Upper lobe of left lung (tissue), 6 donors: ENCODE results near the gene TNRC6C. TPM values are rescaled to one million over a fixed set of nuclear protein-coding genes. Genes with fewer than 3 reads are reported as not detected.

Experiments used
- ATAC-seq, 2 donors: fragments of 200-7000 bp; cut with Tn5 transposase; one replicate each; pipeline ENCODE4 v1.9.1; 2022; ENCODE audit warnings: mild to moderate bottlenecking in 2 of 2, moderate library complexity in 2 of 2; ENCODE audit not compliant: low FRiP score in 2 of 2
- DNase-seq, 2 donors: peaks; one replicate each; pipeline ENCODE4 v3.0.0-alpha.2; 2019 to 2020
- H3K27ac ChIP-seq, 4 donors: fragments of 200-600 bp; sonication (generic); one replicate each; pipeline ENCODE4 v1.5.1; 2016 to 2019
- H3K27me3 ChIP-seq, 4 donors: fragments of 200-600 bp; sonication (generic); one replicate each; pipeline ENCODE4 v1.5.1; 2017 to 2019
- H3K36me3 ChIP-seq, 4 donors: fragments of 200-600 bp; sonication (generic); one replicate each; pipeline ENCODE4 v1.5.1; 2016 to 2019
- H3K4me1 ChIP-seq, 4 donors: fragments of 200-600 bp; sonication (generic); one replicate each; pipeline ENCODE4 v1.5.1; 2018 to 2019
- H3K4me3 ChIP-seq, 4 donors: fragments of 200-600 bp; sonication (generic); one replicate each; pipeline ENCODE4 v1.5.1; 2017 to 2019; ENCODE audit warnings: mild to moderate bottlenecking in 2 of 4, moderate library complexity in 1 of 4
- H3K9me3 ChIP-seq, 4 donors: fragments of 200-600 bp; sonication (generic); one replicate each; pipeline ENCODE4 v1.5.1; 2018 to 2019
- EP300 ChIP-seq, 4 donors: sonication (generic); formaldehyde crosslinking; IDR thresholded peaks; one replicate each; pipeline ENCODE4 v1.5.1; 2017; ENCODE audit warnings: antibody characterized with exemption in 4 of 4, control low read depth in 2 of 4
- POLR2A ChIP-seq, 4 donors: fragments of 450-650 bp; IDR thresholded peaks; one replicate each; pipeline ENCODE4 v1.5.1; 2016 to 2017; ENCODE audit warnings: antibody characterized with exemption in 4 of 4, mild to moderate bottlenecking in 2 of 4
- POLR2AphosphoS5 ChIP-seq, 2 donors: sonication (generic); formaldehyde crosslinking; IDR thresholded peaks; one replicate each; pipeline ENCODE4 v1.5.1; 2017; ENCODE audit warnings: antibody characterized with exemption in 2 of 2
- WGBS, 2 donors: methylation state at CpG; one replicate each; pipeline ENCODE4 v1.1.5; 2017 to 2018; 5-methylcytosine and 5-hydroxymethylcytosine counted together
- small RNA-seq, 4 donors: library from RNA; depleted of rRNA; stranded (forward); fragments of <200 nt; gene quantifications; one replicate each; pipeline ENCODE3, GENCODE V24; 2016
- total RNA-seq, 6 donors: library from RNA; depleted of rRNA in 4 of 6; stranded (reverse); fragments of >200 nt in 4 of 6; gene quantifications; one replicate each; pipeline versions ENCODE4 v1.1.0 to v1.2.1, GENCODE V29; 2016 to 2021
- TF ChIP-seq, protein P1 (sequence below), 6 experiments: fragments of 450-650 bp in 4 of 6; fragments of 200-600 bp in 2 of 6; sonication (generic) in 2 of 6; IDR thresholded peaks; one replicate each; pipeline ENCODE4 v1.5.1; 2016 to 2019; ENCODE audit warnings: antibody characterized with exemption in 6 of 6
- donor health status: DM: no; HTN: no; CAD: no; lungs with moderate emphysema.
- donor health status: DM: no; HTN: yes; CAD: no; lungs with severe emphysema.

The TNRC6C gene
- total RNA-seq, 6 donors from 2014 or later: 8.7 to 38.8 (median 14.7) TPM

DNA sequence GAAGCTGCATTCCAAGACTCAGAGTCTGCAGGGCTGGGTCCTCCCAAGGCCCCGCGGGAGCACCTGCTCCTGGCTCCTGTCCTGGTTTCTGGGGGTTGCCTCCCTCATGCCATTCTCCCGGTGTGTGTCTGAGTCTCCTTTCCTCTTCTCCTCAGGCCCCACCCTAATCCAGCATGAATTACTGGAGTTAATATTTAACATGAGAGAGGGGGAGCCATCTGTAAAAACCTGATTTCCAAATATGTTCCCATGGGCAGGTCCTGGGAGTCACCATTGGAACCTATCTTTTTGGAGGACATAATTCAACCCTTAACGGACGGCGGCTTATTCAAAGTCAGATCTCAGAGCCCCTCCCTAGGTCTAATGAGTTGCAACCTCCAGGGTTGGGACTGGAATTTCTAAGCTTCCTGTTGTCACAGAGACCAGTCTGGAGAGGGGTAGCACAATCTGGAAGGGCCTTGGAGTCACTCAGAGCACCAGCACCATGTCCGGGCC lies 193.1 kb downstream of the TNRC6C start:
- 37 to 40% methylated on average over 7 of the region's 7 CpGs for WGBS, 2 donors
- no peaks in the 10 kb centered on the region for H3K27me3 ChIP-seq
- ATAC-seq (peak; percentile 13 to 69), DNase-seq (peak in 1 of 2 donors; percentile 72)
- no peaks in the 10 kb centered on the region for H3K9me3 ChIP-seq
- peak overlapping the region; percentile 42 to 69 (median 58) for H3K27ac ChIP-seq
- no peaks in the 10 kb centered on the region for H3K36me3 ChIP-seq
- TF ChIP-seq, protein P1, sequence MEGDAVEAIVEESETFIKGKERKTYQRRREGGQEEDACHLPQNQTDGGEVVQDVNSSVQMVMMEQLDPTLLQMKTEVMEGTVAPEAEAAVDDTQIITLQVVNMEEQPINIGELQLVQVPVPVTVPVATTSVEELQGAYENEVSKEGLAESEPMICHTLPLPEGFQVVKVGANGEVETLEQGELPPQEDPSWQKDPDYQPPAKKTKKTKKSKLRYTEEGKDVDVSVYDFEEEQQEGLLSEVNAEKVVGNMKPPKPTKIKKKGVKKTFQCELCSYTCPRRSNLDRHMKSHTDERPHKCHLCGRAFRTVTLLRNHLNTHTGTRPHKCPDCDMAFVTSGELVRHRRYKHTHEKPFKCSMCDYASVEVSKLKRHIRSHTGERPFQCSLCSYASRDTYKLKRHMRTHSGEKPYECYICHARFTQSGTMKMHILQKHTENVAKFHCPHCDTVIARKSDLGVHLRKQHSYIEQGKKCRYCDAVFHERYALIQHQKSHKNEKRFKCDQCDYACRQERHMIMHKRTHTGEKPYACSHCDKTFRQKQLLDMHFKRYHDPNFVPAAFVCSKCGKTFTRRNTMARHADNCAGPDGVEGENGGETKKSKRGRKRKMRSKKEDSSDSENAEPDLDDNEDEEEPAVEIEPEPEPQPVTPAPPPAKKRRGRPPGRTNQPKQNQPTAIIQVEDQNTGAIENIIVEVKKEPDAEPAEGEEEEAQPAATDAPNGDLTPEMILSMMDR (IDR thresholded peaks at IDR 0.05): no peak
- TF ChIP-seq EP300 (IDR thresholded peaks at IDR 0.05) (no peak), POLR2A (IDR thresholded peaks at IDR 0.05) (no peak), POLR2AphosphoS5 (IDR thresholded peaks at IDR 0.05) (no peak)
- H3K4me3 ChIP-seq: no peak overlapping the region
- H3K4me1 ChIP-seq: peaks cover 13 to 33% (median 18%) of the 10 kb centered on the region in 4 donors

DNA sequence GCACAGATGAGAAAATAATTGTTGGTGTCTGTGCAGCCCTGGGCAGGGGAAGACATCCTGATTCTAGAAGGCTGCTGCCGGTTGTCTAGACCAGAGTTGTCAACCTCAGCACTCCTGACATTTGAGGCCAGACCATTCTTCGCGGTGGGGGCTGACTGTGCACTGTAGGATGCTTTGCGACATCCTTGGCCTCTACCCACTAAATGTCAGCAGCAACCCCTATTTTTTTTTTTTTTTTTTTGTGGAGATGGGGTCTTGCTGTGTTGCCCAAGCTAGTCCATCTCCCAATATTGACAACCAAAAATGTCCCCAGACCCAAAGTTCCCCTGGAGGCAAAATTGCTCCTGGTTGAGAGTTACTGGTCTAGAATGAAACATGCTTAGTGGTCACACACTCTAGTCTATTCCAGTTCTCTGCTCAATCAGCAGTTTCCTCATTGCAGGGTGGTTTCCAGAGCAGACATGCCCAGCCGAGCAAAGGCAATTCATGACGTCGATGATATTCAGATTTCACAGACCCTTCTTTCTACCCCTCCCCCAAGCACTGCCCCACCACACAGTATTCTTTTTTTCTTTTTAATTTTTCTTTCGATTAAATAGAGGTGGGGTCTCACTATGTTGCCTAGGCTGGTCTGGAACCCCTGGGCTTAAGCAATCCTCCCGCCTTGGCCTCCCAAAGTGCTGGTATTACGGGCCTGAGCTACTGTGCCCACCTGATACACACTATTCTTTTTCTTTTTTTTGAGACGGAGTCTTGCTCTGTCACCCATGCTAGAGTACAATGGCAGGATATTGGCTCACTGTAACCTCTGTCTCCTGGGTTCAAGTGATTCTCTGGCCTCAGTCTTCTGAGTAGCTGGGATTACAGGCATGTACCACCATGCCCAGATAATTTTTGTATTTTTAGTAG lies 196.7 kb downstream of the TNRC6C start:
- Histone ChIP-seq H3K9me3 (no peaks in the 10 kb centered on the region), H3K36me3 (no peaks in the 10 kb centered on the region), H3K4me1 (peaks cover 13 to 18% (median 15%) of the 10 kb centered on the region in 4 donors), H3K4me3 (no peak overlapping the region), H3K27me3 (no peaks in the 10 kb centered on the region), H3K27ac (peak overlapping the region in 1 of 4 donors; percentile 21)
- TF ChIP-seq POLR2A (IDR thresholded peaks at IDR 0.05) (peak in 1 of 4 donors; percentile 45), POLR2AphosphoS5 (IDR thresholded peaks at IDR 0.05) (no peak)
- DNase-seq (no peak), ATAC-seq (peak in 1 of 2 donors; percentile 66)
- WGBS, 2 donors: 73 to 78% methylated on average over 11 of the region's 11 CpGs

Small RNAs within 50 kb of the gene (small RNA-seq; reads per million reads assigned to genes)
- 0 to 0.33 (median 0.03) reads per million in 4 donors for gene RNU1-80P
- gene RNU6-625P: 0 reads per million in 4 donors

Other genes with a start within 250 kb of the TNRC6C start
- gene TMC6, start 170.1 kb downstream of the TNRC6C start, total RNA-seq: 100 to 1,000 TPM in 5 of 6 donors, 10 to 100 TPM in 1; 51.4 to 216 (median 195) TPM
- 10 to 100 TPM; 10.8 to 65.0 (median 33.8) TPM for gene TMC8, start 172.1 kb downstream of the TNRC6C start, total RNA-seq
- gene C17orf99, start 187.7 kb downstream of the TNRC6C start, total RNA-seq: 1 to 10 TPM in 1 of 6 donors, under 1 TPM in 2, not detected in 3; 0.46 to 1.1 (median 0.54) TPM
- 100 to 1,000 TPM; 110 to 265 (median 179) TPM for gene SYNGR2, start 209.9 kb downstream of the TNRC6C start, total RNA-seq
- 10 to 100 TPM in 3 of 6 donors, 1 to 10 TPM in 3; 2.8 to 16.0 (median 9.0) TPM for gene TK1, start 228.3 kb downstream of the TNRC6C start, total RNA-seq
- gene AFMID, start 228.7 kb downstream of the TNRC6C start, total RNA-seq: 100 to 1,000 TPM in 1 of 6 donors, 10 to 100 TPM in 5; 30.5 to 265 (median 44.2) TPM